ENCODE data around the gene PCBP3. TPM values are rescaled to one million over a fixed set of nuclear protein-coding genes. Genes with fewer than 3 reads are reported as not detected.

Gene PCBP3
- 1.8 TPM for polyA plus RNA-seq (2012; ENCODE audit: missing spikeins)

GRCh38 chr21:45643021-45643980 lies at the start of gene PCBP3:
PCBP3 (plus strand) TSS chr21:45643725; CDS start chr21:45850086, 206,361 bp downstream.
- TF ChIP-seq POLR2AphosphoS5 (IDR thresholded peaks at IDR 0.05; ENCODE audit: low read depth, low read length): no peak
- no peak for TF ChIP-seq TAF1 (IDR thresholded peaks at IDR 0.05; ENCODE audit: borderline replicate concordance, low read depth, low read length)
- TF ChIP-seq POLR2A (IDR thresholded peaks at IDR 0.05; ENCODE audit: low read depth, low read length): peak; percentile 47; the same call in 1 of the 2 replicates
- peak; percentile 84 for FAIRE-seq
- DNase-seq (ENCODE audit: insufficient read length): peak; percentile 67

GRCh38 chr21:45594721-45595489 lies 48.6 kb upstream of the PCBP3 start:
- TF ChIP-seq POLR2AphosphoS5 (IDR thresholded peaks at IDR 0.05; ENCODE audit: low read depth, low read length) (no peak), POLR2A (IDR thresholded peaks at IDR 0.05; ENCODE audit: low read depth, low read length) (no peak), TAF1 (IDR thresholded peaks at IDR 0.05; ENCODE audit: borderline replicate concordance, low read depth, low read length) (no peak)
- FAIRE-seq (no peak), DNase-seq (ENCODE audit: insufficient read length) (no peak)

GRCh38 chr21:45595574-45596295 lies 47.8 kb upstream of the PCBP3 start:
- TF ChIP-seq POLR2AphosphoS5 (IDR thresholded peaks at IDR 0.05; ENCODE audit: low read depth, low read length): no peak
- no peak for TF ChIP-seq POLR2A (IDR thresholded peaks at IDR 0.05; ENCODE audit: low read depth, low read length)
- TF ChIP-seq TAF1 (IDR thresholded peaks at IDR 0.05; ENCODE audit: borderline replicate concordance, low read depth, low read length): no peak
- DNase-seq (ENCODE audit: insufficient read length): no peak
- FAIRE-seq: no peak

GRCh38 chr21:45596704-45597318 lies 46.7 kb upstream of the PCBP3 start:
- TF ChIP-seq TAF1 (IDR thresholded peaks at IDR 0.05; ENCODE audit: borderline replicate concordance, low read depth, low read length): no peak
- no peak for TF ChIP-seq POLR2AphosphoS5 (IDR thresholded peaks at IDR 0.05; ENCODE audit: low read depth, low read length)
- no peak for TF ChIP-seq POLR2A (IDR thresholded peaks at IDR 0.05; ENCODE audit: low read depth, low read length)
- FAIRE-seq (peak; percentile 5), DNase-seq (ENCODE audit: insufficient read length) (peak; percentile 76)

GRCh38 chr21:45598109-45598508 lies 45.4 kb upstream of the PCBP3 start:
- DNase-seq (ENCODE audit: insufficient read length) (no peak), FAIRE-seq (no peak)
- TF ChIP-seq POLR2AphosphoS5 (IDR thresholded peaks at IDR 0.05; ENCODE audit: low read depth, low read length) (no peak), TAF1 (IDR thresholded peaks at IDR 0.05; ENCODE audit: borderline replicate concordance, low read depth, low read length) (no peak)

GRCh38 chr21:45598666-45599065 lies 44.9 kb upstream of the PCBP3 start:
- FAIRE-seq: no peak
- no peak for DNase-seq (ENCODE audit: insufficient read length)
- TF ChIP-seq POLR2AphosphoS5 (IDR thresholded peaks at IDR 0.05; ENCODE audit: low read depth, low read length) (no peak), TAF1 (IDR thresholded peaks at IDR 0.05; ENCODE audit: borderline replicate concordance, low read depth, low read length) (no peak), POLR2A (IDR thresholded peaks at IDR 0.05; ENCODE audit: low read depth, low read length) (no peak)

- FAIRE-seq (no peak), DNase-seq (ENCODE audit: insufficient read length) (no peak)
- no peak for TF ChIP-seq POLR2A (IDR thresholded peaks at IDR 0.05; ENCODE audit: low read depth, low read length)
- TF ChIP-seq POLR2AphosphoS5 (IDR thresholded peaks at IDR 0.05; ENCODE audit: low read depth, low read length): no peak
- TF ChIP-seq TAF1 (IDR thresholded peaks at IDR 0.05; ENCODE audit: borderline replicate concordance, low read depth, low read length): no peak
Observed at GRCh38 chr21:45599146-45599581, 44.4 kb upstream of the PCBP3 start.

GRCh38 chr21:45600248-45600647 lies 43.3 kb upstream of the PCBP3 start:
- FAIRE-seq (no peak), DNase-seq (ENCODE audit: insufficient read length) (no peak)
- no peak for TF ChIP-seq TAF1 (IDR thresholded peaks at IDR 0.05; ENCODE audit: borderline replicate concordance, low read depth, low read length)
- no peak for TF ChIP-seq POLR2AphosphoS5 (IDR thresholded peaks at IDR 0.05; ENCODE audit: low read depth, low read length)
- no peak for TF ChIP-seq POLR2A (IDR thresholded peaks at IDR 0.05; ENCODE audit: low read depth, low read length)

GRCh38 chr21:45601551-45601950 lies 42.0 kb upstream of the PCBP3 start:
- no peak for DNase-seq (ENCODE audit: insufficient read length)
- TF ChIP-seq POLR2AphosphoS5 (IDR thresholded peaks at IDR 0.05; ENCODE audit: low read depth, low read length) (no peak), POLR2A (IDR thresholded peaks at IDR 0.05; ENCODE audit: low read depth, low read length) (no peak), TAF1 (IDR thresholded peaks at IDR 0.05; ENCODE audit: borderline replicate concordance, low read depth, low read length) (no peak)
- FAIRE-seq: no peak

- FAIRE-seq (no peak), DNase-seq (ENCODE audit: insufficient read length) (no peak)
- TF ChIP-seq POLR2A (IDR thresholded peaks at IDR 0.05; ENCODE audit: low read depth, low read length) (no peak), POLR2AphosphoS5 (IDR thresholded peaks at IDR 0.05; ENCODE audit: low read depth, low read length) (no peak), TAF1 (IDR thresholded peaks at IDR 0.05; ENCODE audit: borderline replicate concordance, low read depth, low read length) (no peak)
Observed at GRCh38 chr21:45602106-45602505, 41.4 kb upstream of the PCBP3 start.
